ENCODE measurements around the gene SLC46A3.

Gene SLC46A3

DNA sequence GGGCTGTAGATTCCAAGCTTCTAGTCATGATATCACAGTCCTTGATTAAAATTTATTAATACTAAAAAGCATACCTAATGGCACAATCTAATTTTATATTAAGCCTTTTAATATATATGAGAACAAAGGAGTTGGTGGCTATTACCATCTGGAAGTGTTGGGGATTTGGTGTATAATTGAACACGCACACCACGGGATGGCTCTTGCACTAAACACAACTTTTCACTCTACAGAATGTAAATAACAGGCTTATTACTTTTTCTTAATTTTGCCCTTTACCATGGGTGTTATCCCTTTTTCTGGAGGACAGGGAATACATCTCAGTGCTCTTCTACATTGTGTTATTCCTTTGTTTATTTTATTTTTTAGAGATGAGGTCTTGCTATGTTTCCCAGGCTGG, 38.2 kb downstream of the SLC46A3 start:
- DNase-seq (ENCODE audit: low read depth): no peak

DNA sequence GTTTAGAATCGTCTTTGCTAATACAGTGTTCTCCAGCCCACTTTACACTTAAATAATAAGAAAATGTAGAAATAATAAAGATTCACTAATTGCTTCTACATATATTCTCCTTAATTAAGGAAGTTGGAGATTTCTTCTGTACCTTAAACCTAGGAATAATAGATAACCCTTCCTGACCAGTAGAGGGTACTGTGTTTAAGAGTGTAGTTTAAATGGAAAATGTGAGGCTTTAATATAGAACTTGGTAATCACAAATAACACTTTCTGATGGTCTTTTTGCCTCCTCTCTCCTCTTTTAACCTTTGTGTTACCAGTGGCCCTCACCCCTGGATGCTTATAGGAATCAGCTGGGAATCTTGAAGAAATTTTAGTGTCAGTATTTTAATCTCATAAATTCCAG, 39.1 kb downstream of the SLC46A3 start:
- no peak for DNase-seq (ENCODE audit: low read depth)

GRCh38 chr13:28678809-28679208, 40.0 kb downstream of the SLC46A3 start:
- no peak for DNase-seq (ENCODE audit: low read depth)

- DNase-seq (ENCODE audit: low read depth): no peak
Observed at GRCh38 chr13:28671126-28671792, 47.5 kb downstream of the SLC46A3 start.

DNA sequence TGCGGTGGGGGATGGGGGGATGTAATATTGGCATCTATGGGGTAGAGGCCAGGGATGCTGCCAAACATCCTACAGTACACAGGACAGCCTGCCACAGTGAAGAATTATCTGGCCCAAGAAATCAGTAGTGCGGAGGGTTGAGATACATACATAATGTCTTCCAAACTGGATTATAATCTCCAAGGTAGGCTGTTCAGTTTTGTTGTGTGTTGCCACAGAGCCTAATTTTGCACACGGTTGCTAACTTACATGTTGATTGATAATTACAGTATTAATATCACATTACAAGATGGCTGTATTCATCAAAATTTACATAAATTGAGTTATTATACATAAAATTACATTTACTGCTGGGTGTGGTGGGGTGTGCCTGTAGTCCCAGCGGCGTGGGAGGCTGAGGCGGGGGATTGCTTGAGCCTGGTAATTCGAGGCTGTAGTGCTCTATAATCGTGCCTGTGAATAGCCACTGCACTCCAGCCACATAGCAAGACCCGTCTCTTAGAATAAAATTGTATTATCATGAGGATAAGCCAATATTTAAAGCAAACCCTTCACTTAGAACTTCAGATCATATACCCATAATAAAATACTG, 51.8 kb downstream of the SLC46A3 start:
- no peak for DNase-seq (ENCODE audit: low read depth)

GRCh38 chr13:28659621-28659970, 59.2 kb downstream of the SLC46A3 start:
- DNase-seq (ENCODE audit: low read depth): no peak

DNA sequence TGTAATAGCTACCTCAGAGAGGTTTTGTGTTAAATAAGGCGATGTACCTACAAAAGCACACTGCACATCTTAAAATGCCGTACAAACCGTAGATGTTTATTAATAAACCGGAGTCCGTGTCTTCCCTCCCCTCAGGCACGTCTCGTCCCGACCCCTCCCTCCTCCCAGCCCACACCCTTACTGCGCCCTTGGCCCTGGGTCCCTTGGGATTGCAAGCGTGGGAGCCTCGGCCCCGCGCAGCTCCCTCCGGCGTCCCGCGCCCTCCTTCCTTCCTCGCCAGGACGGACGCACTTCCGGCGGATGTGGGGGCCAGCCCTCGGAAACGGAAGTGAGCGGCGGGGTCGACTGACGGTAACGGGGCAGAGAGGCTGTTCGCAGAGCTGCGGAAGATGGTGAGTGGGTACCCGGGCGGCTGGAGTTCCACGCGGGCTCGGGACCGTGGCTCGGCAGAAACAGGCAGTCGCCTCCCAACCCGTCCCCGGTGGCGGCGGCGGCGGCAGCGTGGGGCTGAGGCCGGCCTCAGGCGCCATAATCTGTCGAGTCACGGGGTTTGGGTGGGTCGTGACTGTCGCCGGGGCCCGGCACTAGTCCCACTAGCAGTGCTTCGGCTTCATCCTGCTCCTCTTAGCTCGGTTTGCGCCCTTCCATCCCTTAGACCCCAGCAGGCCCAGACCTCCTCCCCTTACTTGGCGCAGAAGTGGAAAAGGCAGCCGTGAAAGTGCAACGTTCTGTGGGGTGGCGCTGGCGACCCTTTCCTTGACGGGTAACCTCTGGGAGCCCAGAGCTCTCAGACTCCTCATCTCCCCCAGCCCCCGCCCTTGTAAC, 59.8 kb downstream of the SLC46A3 start, which contains the start of gene POMP:
TSS of gene POMP (plus strand) at position 335 of the 825 bp plus-strand sequence. CDS start at position 390, 55 bp downstream.
- peak; percentile 87 for DNase-seq (ENCODE audit: low read depth)

DNA sequence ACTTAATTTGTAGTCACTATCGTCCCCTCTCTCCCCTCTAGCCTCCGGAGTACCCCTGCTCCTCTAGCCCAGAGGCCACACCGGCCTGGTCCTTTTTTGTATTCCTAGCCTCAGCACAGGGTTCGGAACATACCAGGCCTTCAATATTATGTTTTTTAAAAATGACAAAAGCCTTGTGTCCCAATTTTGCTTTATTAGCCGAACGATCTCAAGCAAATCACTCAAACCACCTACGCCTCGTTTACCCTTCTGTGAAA, 60.3 kb downstream of the SLC46A3 start:
- no peak for DNase-seq (ENCODE audit: low read depth)

DNA sequence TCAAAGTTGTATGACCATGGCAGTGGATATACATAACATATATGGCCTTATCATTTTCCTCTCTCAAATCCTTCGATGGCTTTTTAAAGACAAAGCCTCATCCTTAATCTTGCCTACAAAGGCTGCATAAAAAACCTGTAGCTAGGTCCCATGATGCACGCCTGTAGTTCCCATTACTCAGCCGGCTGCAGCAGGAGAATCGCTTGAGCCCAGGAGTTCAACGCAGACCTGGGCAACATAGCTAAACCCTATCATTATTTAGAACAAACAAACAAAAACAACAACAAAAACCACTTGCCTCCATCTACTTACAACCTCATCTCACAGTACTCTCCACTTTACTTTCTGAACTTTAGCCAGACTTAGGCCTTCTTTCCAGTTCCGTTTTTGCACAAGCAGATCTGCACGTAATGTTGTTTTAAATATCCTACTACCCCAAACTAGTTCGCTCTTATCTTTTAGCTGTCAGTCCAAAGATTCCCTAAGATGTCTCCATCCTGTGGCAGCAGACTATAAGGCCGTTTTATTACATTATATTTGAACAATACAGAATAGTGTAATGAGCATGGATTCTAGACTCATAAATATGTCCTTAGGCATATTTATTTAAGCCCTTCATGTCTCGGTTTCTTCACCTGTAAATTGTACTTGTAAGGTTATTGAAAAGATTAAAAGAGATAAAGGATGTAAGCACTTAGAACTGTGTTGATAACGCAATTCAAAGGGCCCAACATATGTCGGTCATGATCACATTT, 60.8 kb downstream of the SLC46A3 start:
- no peak for DNase-seq (ENCODE audit: low read depth)

DNA sequence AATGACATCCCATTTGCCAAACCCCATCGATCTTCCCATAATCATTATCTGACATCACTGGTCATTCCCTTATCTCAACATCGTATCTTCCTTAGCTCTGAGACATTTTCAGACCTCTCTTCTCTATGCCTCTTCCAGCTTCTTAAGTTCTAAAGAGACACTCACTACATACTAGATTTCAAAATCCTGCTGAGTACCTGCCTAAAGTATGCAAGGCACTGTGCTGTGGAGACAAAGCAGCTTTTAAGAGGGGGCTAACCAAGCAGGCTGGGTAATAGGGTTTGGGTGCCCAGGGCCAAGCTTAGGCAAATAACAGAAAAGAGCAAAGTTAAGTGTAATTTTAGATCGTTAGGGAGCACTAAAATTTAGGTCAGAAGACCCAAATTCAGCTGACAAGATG, 63.2 kb downstream of the SLC46A3 start:
- DNase-seq (ENCODE audit: low read depth): no peak

- DNase-seq (ENCODE audit: low read depth): no peak
Observed at GRCh38 chr13:28654276-28654675, 64.5 kb downstream of the SLC46A3 start.

- no peak for DNase-seq (ENCODE audit: low read depth)
Observed at GRCh38 chr13:28653111-28653510, 65.7 kb downstream of the SLC46A3 start.

- DNase-seq (ENCODE audit: low read depth): no peak
Observed at GRCh38 chr13:28651810-28652401, 66.9 kb downstream of the SLC46A3 start.

DNA sequence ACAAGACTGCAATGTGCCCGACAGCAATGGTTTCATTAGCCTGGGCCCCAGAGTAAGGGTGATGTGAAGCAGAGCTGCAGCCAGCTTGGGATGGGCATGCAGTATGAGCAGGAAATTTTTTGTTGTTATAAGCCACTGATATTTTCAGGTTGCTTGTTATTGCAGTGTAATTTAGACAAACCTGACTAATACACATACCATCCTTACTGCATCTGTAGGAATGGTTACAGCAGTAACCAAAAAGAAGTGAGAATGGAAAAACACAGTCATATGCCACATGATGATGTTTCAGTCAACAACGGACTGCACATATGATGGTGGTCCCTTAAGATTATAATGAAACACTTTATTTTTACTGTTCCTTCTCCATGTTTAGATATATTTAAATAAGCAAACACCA, 68.5 kb downstream of the SLC46A3 start:
- no peak for DNase-seq (ENCODE audit: low read depth)

Measured in stimulated activated CD8-positive, alpha-beta memory T cell treated with anti-CD3 and anti-CD28 coated beads, Interleukin-12 subunit alpha, Interleukin-12 subunit beta, amount 100 ng/mL, for 1 hour (primary cell).